Skin epidermis (tissue), 12 donors: ENCODE data around the gene EPHA5.

Experiments used
- H3K27ac ChIP-seq, 21 experiments: fragments of 200-600 bp; sonication (generic) in 11 of 21; one replicate each; pipeline ENCODE4 v1.5.0; 2020; ENCODE audit warnings: mild to moderate bottlenecking in 3 of 21, inconsistent platforms in 2 of 21, moderate library complexity in 2 of 21
- H3K4me3 ChIP-seq, 7 experiments: fragments of 200-600 bp; sonication (generic) in 2 of 7; one replicate each; pipeline ENCODE4 v1.5.0; 2020; ENCODE audit warnings: inconsistent platforms in 2 of 7, mild to moderate bottlenecking in 2 of 7, moderate library complexity in 1 of 7

Gene EPHA5

DNA sequence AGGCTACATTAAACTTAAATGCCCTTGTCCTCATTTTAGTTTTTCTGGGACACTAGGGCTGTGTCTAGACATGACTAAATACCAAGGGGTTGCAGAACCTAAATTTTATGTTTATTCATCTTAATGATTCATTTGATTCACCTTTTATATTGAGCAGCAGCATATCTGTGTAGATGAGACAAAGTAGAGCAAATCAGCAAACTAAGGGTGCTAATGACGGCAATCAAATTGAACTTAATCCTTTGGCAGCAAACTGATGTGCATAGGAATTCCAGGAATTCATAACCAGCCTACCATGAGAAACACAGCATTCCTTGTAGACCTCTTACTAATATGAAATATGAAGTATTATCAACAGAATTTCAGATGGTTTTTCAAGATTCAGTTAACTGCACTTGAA is 25.1 kb downstream of the EPHA5 start:
- Histone ChIP-seq H3K4me3 (no peak overlapping the region), H3K27ac (no peak overlapping the region)

DNA sequence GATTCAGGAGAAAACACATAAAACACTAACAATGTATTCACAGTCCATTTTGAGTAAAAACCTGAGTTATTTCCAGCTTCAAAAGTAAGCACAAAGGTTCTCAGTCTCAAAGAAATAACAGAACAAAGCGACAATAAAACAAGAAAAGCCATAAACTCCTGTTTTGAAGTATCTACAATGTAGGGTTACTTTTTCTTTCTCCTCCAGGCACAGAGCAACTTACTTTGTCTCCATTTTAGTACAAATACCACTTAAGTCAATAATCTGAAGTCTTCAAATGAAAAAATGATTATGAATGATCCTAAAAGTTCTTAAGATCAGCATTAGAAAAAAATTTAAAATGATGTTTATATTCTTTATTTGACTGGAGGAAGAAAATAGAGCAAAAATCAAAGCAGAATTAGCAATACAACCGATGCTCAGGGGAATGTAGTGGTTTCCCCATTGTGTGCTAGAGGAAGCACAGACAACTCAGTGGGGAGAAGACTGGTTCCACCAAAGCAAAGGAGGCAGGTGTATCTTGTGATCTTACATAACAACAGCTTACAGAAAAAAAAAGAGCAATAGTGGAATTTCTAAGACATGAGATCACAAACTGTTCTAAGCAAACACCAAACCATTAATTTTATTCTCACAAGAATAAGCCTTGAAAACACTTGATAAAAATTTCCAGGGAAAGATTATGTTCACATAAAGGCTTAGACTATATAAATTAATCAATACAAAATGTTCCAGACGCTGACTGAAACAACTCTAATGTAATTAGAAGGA is 35.1 kb downstream of the EPHA5 start:
- H3K4me3 ChIP-seq = no peak overlapping the region
- no peak overlapping the region for H3K27ac ChIP-seq

DNA sequence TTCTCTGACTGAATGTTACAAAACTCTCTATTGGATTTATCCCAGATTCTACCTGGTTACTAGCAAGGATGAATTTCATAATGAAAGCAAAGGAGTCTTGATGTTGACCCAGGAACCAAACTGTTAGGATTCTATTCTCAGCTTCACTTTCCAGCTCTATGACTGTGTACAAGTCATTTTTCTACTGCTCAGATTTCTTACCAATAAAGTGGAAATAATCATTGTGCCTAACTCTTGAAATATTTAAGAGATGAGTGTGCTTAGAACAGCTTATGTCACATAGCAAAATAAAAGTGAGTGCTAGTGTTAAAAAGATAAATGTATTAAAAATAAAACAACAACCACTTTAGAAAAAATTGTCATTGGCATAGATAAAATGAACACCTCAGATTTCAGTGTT is 45.6 kb downstream of the EPHA5 start:
- Histone ChIP-seq H3K27ac (no peak overlapping the region), H3K4me3 (no peak overlapping the region)

DNA sequence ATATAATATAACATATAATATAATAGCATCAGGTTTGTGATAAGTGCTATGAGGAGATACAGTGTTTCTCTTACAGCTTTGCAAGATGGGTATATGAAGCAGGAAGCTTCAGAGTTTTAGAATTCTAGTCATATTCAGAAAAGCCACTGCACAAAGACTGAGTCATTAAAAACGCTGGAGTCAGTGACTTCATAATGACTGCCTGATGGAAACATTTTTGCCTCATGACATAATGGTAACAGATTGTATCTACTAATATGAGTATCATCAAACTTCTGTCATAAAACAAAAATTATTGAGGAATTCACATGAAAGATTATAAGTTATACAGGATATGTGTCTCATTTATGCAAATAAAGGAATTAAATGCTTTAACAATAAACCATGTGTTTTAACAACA is 46.8 kb downstream of the EPHA5 start:
- no peak overlapping the region for H3K4me3 ChIP-seq
- H3K27ac ChIP-seq = no peak overlapping the region

DNA sequence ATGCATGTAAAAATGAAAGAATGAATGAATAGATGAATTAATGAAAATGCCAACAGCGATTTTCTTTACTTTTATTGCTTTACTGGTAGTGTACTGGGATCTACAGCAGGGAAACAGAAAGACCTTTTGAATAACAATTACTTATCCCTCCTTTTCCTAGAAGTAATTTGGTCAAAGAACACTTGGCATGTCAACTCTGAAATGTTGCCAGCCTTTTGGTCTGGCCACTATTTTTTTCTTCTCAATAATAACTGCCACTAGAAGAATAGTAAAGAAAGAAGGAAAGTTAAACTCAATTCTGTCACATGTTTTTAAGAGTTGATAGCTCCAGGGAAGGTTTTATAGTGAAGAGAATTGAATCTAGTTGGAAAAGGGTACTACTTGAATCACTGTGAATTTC is 52.9 kb downstream of the EPHA5 start:
- Histone ChIP-seq H3K4me3 (no peak overlapping the region), H3K27ac (no peak overlapping the region)

DNA sequence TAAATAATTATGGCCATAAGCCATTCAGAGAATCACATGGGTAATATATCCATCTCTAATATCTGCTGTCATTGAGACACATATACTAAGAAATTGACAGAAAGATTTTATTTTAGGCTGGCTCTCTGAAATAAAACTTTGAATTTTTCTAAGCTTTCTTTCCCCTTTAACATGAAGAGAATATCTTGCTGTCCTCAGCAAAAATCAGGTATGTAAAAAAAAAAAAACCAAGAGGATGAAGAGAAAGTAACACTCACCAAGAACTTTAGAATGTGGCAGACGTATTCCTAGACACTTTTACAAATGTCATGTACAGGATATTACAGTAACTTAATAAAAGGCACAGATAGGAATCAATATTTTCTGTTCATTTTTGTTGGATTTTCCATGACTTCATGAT is 65.8 kb downstream of the EPHA5 start:
- Histone ChIP-seq H3K4me3 (no peak overlapping the region), H3K27ac (no peak overlapping the region)

DNA sequence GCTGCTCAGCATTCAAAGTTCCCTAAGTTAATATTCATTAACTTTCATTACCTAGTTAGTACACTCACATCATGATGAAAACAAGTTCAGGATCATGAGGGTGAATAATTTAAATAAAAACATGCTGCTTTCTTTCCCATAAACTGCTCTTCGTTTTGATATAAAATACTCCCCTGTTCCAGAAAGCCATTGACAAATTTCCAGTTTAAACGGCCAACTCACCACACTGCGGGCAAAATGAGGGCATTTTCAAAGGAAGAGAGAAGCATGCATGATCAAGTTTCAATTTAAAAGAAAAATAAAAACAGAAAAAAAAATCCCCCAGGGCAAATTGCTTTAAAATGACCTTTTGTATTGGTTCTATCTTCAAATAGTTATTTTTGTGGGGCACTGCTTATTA is 69.6 kb downstream of the EPHA5 start:
- H3K4me3 ChIP-seq = no peak overlapping the region
- no peak overlapping the region for H3K27ac ChIP-seq

DNA sequence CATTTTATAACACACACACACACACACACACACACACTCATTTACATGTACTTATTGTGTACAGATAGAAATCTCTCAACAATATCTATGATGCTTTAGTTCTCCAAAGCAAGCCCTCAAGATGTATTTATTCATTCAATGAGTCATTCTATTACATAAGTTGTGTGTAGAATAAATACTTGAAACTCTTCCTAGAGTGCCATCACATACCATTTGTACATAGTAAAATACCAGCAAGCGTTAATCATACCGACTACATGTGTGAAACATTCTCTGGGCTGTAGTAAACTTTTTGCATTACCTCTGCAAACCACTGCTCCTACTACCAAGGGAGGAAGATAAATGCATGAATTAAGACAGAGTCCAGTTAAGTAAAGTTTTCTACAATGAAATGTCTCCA is 70.9 kb downstream of the EPHA5 start:
- Histone ChIP-seq H3K27ac (no peak overlapping the region), H3K4me3 (no peak overlapping the region)

DNA sequence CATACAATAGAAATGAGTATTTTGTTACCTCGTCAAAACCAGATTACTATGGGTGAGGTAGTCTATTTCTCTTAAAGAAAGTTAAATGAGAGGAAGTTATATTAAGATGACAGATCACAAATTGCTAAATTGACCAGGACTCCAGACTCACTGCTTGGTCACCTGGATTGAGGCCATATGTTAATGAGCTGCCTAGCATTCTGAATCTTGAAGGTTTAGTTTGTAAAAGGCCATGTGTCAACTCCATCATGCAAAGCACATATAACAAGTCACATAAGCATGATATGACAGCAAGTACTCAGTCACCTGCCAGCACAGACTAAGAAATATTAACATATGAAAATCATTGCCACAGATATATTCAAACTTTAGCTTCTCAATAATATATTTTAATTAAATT is 72.6 kb downstream of the EPHA5 start:
- Histone ChIP-seq H3K4me3 (no peak overlapping the region), H3K27ac (no peak overlapping the region)

DNA sequence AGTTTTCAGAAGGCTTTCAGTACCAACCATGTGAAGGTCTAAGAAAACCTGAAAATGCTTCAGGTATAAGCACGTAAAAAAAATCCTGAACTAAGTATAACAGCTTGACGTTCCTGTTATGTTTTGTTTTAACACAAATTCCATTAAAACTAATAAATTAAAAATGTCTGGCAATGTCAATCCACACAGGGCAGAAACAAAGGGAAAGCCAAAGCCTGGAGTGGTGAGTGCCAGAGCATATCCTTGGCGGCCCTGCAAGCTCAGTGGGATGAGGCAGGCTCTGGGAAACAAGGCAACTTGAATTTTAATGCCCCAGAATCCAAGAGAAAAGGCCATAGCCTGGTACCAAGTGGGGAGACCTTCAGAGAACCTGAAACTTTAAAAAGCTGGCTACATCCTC is 78.2 kb downstream of the EPHA5 start:
- H3K27ac ChIP-seq = no peak overlapping the region

DNA sequence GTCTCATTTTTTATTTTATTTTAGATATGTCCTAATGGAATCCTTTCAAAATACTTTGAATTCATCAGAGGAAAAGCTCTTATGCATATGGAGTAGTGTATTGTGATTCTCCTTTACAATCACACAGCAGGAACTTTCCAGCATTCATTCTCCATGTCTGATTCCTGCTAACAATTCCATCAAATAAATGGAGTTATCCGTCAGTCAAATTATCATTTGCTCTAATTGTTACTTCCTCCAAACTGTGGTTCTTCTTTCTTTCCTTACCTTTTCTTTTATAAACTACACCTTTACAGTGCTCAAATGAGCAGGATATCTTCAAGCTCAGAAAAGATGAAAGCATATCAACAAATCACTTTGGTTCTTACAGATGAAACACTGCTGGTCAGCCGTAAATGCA is 80.4 kb downstream of the EPHA5 start:
- no peak overlapping the region for H3K4me3 ChIP-seq
- H3K27ac ChIP-seq = no peak overlapping the region

More for the DNA sequence above, 78.2 kb downstream of the EPHA5 start:
- H3K4me3 ChIP-seq = no peak overlapping the region

DNA sequence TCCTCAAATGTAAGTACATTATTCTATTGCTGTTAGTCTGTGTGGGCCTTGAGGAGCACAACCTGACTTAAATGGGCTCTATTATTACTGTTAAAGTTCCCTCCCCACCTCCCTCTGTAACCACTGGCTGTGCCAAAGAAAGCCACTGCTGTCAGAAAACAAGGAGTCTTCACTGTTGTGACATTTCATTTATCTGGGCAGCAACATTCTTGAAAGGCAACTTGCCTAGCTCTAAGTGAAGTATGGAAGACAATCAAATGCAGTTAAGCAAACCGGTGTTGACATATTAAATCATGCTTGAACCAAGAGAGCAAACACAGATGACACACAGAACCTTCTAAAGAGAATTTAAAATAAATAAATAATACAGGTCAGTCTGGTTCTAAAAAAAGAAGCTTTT is 81.0 kb downstream of the EPHA5 start:
- H3K4me3 ChIP-seq = no peak overlapping the region
- H3K27ac ChIP-seq = no peak overlapping the region

DNA sequence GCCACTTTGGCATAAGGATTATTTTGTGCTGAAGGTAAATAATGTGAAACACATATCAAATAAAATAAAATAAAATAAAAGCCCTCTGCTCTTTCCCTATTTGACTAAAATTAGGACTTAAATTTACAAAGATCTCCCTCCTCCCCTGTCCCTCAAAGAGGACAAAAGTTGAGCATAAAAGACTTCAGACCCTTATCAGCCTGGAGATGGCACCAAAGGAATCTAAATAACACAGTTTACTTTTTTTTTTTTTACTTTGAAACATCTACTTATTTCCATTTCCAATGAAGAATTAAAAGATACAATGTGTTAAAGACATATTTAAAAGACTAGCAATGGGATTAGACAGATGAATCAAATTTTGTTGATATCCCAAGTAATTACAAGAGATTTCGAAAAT is 89.7 kb downstream of the EPHA5 start:
- no peak overlapping the region for H3K4me3 ChIP-seq
- H3K27ac ChIP-seq = no peak overlapping the region

DNA sequence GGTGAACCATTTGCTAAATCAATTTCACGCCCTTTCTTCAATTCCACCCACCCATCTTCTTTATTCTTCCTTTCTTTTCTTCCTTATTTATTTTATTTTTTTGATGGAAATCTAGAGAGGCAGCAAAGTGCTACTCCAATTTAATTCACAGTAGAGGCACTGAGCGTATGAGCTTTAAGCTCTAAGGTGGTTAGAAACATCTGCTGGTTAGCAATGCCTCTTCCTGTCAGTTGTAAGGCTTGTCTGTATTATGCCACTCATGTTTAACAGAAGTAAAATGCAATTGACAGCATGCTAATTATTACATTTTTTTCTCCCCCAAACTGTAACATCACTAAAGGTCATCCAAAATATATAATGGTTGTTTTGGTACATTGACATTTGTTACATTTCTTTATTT is 103.8 kb downstream of the EPHA5 start:
- H3K4me3 ChIP-seq = no peak overlapping the region
- H3K27ac ChIP-seq = no peak overlapping the region

DNA sequence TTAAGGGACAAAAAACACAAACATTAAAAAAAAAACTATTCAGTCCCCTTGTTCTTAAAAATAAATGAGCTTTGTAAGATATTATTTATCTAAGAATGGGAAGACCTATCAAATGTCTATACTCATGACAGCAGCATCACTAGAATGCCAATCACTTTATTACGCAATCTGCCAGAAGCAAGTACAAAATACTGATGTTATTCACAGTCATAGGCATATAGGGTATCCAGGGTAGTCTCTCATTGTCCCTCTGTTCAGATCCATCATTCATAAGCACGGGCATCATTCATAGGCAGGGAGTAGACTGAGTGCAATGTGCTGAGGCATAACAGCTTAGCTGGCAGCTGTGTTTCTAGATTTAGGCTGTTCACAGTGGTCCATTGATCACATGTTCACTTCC is 109.1 kb downstream of the EPHA5 start:
- H3K27ac ChIP-seq = no peak overlapping the region

DNA sequence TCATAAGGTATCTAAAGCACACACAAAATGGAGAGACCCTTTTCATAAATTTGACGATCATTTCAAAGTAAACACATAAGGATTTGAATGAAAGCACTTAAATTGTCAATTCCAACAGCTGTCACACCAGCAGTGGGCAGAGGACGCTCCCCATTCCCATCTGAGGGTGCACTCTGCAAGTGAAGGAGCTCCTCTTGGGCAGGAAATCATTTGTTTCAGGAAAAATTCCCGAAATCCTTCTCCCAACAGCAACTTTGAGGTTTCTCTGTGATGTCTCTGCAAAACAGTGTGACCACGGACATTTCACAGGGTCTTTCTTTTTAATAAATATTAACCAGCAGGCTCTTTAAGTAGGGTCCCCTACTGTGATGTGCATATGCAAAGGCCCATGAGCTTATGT is 111.0 kb downstream of the EPHA5 start:
- Histone ChIP-seq H3K4me3 (no peak overlapping the region), H3K27ac (no peak overlapping the region)

More for the DNA sequence above, 109.1 kb downstream of the EPHA5 start:
- no peak overlapping the region for H3K4me3 ChIP-seq

DNA sequence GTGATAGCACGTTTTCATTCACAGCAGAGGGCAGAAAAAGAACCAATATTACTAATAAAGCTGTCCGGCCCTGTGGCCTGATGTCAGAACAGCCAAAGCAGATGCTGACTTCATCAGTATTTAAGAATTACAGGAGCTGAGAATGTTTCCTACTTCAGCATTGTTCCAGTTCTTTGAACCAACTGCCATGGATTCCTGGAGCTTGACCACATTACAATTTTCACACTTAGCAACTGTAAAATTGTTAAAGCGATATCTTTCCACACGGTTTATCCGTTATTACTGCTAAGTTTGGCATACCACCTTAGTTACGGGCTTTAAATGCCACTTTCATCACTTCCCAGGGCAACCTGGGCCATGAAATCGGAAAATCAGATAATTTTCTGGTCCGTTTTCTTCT is 118.2 kb downstream of the EPHA5 start:
- Histone ChIP-seq H3K4me3 (no peak overlapping the region), H3K27ac (no peak overlapping the region)

DNA sequence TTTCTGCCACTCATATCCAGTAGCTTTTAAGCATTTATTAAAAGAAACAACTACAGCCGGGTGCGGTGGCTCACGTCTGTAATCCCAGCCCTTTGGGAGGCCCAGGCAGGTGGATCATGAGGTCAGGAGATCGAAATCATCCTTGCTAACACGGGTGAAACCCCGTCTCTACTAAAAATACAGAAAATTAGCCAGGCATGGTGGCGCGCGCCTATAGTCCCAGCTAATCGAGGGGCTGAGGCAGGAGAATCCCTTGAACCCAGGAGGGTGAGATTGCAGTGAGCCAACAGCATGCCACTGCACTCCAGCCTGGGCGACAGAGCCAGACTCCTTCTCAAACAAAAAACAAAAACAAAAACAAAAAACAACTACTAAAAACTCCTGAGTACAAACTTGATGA is 119.8 kb downstream of the EPHA5 start:
- Histone ChIP-seq H3K4me3 (no peak overlapping the region), H3K27ac (no peak overlapping the region)

DNA sequence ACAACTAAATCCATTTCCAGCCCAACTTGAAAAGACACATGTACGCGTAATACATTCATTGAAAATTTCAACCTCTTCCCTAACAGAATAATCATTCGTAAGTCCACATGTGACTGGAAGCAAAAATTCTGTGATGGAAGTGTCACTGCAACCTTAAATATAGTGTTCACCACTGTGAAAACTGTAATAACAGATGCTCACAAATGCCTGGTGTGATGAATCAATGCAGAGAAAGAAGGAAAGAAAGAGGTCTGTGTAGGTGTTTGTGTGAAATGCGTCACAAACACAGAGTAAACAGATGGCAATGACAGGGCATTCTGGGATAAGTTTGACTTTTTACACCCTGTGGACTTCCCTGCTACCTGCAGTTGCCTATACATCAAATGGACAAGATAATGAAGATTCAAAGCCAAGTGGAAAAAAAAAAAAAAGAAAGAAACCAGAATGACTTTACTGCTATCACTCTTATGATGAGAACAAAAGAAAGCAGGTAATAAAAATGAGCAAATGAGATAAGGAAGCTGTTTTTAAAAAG is 123.3 kb downstream of the EPHA5 start:
- Histone ChIP-seq H3K27ac (no peak overlapping the region), H3K4me3 (no peak overlapping the region)

DNA sequence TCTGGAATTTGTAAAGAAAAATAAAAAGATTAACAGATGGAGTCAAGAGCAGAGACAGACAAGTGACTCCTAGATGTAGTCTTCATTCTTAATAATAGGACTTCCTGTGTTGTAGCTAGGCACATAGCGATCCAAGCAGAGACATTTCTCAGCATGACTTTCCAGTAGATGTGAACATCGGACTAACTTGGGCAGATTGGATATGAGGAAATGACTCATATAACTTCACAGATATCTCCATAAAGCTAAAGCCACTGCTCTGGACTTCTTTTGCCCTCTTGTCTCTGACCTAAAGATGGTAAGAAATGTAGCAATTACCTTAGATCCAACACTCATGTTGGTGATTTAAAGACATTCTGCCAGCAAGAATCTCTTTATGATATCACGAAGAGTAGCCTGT is 131.7 kb downstream of the EPHA5 start:
- H3K4me3 ChIP-seq = no peak overlapping the region
- no peak overlapping the region for H3K27ac ChIP-seq

DNA sequence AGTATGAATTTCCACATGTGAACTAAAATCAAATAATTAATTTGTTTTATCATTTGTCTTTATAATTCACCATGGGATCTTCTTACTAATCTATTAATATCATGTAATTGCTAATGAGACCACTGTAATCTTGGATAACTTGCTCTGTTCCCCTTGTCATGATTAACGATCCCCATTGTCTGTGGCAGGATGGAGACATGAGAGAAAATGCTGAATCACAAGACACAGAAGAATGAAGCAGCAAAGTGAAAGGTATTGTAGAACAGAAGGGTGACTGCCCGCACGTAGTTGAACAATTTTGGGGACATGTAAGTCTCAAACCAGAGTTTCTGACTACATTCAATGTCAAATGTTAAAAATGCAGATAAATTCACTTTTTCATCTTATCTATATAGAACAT is 135.2 kb downstream of the EPHA5 start:
- Histone ChIP-seq H3K4me3 (no peak overlapping the region), H3K27ac (no peak overlapping the region)

DNA sequence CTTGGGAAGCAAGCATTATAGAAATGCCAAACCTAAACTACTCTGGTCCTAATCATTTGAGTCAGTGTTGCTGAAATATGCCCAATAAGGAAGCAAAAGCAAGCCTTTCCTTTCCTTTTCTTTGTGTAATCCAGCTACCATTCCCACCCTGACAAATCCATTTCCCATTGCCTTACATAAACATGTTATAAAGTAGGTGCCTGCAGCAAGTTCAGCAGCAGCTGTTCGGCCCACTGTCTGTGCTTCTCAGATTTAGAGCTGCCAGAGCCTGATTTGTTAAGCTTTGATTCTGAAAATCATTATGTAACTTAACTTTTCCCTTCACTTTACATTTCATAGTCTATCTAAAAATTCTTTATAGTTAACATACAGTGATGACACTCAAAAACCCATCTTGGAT is 148.6 kb downstream of the EPHA5 start:
- H3K4me3 ChIP-seq = no peak overlapping the region
- H3K27ac ChIP-seq = no peak overlapping the region
